OCI-LY3 (cell line): ENCODE measurements around the gene NPBWR2.

Experiments
- EZH2phosphoT487 ChIP-seq: fragments of 200-600 bp; shearing (Covaris generic); IDR thresholded peaks from 2 replicates; pipeline ENCODE4 v1.6.1; 2018; ENCODE audit warnings: antibody characterized with exemption, mixed run types, low read depth
- TF ChIP-seq, protein P1 (sequence below): fragments of 200-600, 300-600 bp; sonication (generic); IDR thresholded peaks from 2 replicates; pipeline ENCODE4 v1.5.1; 2014; ENCODE audit warnings: antibody characterized with exemption, low read length, low read depth

DNA sequence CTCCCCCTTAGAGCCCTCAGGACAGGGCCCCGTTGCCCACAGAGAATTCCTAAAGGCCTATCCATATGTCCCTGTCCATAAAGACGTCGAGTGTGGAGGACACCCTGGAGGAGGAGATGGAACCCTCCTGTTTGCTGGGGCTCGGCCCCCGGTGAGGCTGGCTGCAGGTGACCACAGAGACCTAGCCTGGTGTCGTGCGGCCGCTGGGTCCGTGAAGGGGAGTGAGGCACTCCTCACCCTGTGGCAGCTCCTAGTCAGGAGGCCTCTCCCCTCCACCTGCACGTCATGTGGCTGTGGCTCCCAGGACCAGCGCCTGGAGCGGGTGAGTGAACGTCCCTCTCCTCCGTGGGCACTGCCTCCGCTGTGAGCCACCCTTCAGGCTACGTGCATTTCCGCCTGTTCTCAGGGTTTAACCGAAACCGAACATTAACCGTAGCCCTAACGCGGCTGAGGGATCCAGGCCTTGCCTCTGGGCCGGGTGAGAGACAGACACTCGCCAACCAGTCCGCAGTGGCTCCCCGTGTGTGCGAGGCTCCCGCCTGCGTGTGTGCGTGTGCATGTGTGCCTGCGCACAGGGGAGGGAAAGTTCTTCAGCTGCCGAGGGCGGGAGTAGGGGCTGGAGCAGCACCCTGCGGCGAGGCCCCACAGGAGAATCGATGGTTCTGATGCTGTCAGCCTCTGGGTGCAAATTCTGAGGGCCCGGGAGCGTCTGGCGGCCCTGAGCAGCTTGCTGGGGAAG is 50.3 kb downstream of the NPBWR2 start:
- TF ChIP-seq, protein P1, sequence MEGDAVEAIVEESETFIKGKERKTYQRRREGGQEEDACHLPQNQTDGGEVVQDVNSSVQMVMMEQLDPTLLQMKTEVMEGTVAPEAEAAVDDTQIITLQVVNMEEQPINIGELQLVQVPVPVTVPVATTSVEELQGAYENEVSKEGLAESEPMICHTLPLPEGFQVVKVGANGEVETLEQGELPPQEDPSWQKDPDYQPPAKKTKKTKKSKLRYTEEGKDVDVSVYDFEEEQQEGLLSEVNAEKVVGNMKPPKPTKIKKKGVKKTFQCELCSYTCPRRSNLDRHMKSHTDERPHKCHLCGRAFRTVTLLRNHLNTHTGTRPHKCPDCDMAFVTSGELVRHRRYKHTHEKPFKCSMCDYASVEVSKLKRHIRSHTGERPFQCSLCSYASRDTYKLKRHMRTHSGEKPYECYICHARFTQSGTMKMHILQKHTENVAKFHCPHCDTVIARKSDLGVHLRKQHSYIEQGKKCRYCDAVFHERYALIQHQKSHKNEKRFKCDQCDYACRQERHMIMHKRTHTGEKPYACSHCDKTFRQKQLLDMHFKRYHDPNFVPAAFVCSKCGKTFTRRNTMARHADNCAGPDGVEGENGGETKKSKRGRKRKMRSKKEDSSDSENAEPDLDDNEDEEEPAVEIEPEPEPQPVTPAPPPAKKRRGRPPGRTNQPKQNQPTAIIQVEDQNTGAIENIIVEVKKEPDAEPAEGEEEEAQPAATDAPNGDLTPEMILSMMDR = no peak
- TF ChIP-seq EZH2phosphoT487 = no peak
